Body of pancreas (tissue), 4 donors: ENCODE measurements around the gene MED17.

Source experiments
- POLR2A ChIP-seq, 3 donors: fragments of 450-650 bp; IDR thresholded peaks; one replicate each; pipeline ENCODE4 v1.6.1; 2016; ENCODE audit warnings: antibody characterized with exemption in 3 of 3, mild to moderate bottlenecking in 2 of 3
- TF ChIP-seq, protein P1 (sequence below), 7 experiments: fragments of 450-650 bp in 4 of 7; fragments of 200-600 bp in 3 of 7; sonication (generic) in 3 of 7; IDR thresholded peaks; one replicate each; pipeline ENCODE4 v1.5.1; 2016 to 2019; ENCODE audit warnings: antibody characterized with exemption in 7 of 7

DNA sequence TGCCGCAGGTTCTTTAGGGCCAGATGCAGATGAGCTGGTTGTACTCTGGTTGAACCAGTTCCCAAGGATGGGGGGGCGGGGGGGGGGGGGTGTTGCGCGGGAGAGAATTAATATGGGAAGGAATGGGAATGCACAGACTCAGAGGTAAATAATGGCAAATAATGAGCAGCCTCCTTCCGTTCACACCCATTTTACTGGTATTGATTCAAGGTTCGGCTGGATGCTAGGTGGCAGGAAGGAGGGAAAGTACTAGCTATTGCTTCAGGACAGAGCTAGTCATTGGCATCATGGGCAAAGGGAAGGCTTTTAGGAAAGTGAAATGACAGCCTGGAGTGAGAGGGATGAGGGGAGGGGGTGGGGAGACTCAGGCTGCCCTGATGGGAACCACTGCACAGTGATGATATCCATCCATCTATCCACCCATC, 66.5 kb downstream of the MED17 start, which contains the start of gene VSTM5:
- TF ChIP-seq, protein P1, sequence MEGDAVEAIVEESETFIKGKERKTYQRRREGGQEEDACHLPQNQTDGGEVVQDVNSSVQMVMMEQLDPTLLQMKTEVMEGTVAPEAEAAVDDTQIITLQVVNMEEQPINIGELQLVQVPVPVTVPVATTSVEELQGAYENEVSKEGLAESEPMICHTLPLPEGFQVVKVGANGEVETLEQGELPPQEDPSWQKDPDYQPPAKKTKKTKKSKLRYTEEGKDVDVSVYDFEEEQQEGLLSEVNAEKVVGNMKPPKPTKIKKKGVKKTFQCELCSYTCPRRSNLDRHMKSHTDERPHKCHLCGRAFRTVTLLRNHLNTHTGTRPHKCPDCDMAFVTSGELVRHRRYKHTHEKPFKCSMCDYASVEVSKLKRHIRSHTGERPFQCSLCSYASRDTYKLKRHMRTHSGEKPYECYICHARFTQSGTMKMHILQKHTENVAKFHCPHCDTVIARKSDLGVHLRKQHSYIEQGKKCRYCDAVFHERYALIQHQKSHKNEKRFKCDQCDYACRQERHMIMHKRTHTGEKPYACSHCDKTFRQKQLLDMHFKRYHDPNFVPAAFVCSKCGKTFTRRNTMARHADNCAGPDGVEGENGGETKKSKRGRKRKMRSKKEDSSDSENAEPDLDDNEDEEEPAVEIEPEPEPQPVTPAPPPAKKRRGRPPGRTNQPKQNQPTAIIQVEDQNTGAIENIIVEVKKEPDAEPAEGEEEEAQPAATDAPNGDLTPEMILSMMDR (IDR thresholded peaks at IDR 0.05) = no peak
- TF ChIP-seq POLR2A (IDR thresholded peaks at IDR 0.05) = no peak
